NT2/D1 (cell line): ENCODE results near the gene VSTM2B.

Experiments used
- DNase-seq: peaks from one replicate; pipeline ENCODE4 v3.0.0-alpha.2; 2011; ENCODE audit warnings: low read depth, low spot score
- H3K27me3 ChIP-seq: 2 replicates; pipeline ENCODE4 v1.6.0; 2011; ENCODE audit warnings: mild to moderate bottlenecking; ENCODE audit not compliant: insufficient read length, insufficient read depth
- H3K36me3 ChIP-seq: 2 replicates; pipeline ENCODE4 v1.6.1; 2011; ENCODE audit warnings: mild to moderate bottlenecking, low read length, mixed read lengths; ENCODE audit not compliant: insufficient read depth, insufficient read length
- H3K4me1 ChIP-seq: 2 replicates; pipeline ENCODE4 v1.5.1; 2011; ENCODE audit not compliant: insufficient read depth, insufficient read length
- H3K4me3 ChIP-seq: 2 replicates; pipeline ENCODE4 v1.5.1; 2011; ENCODE audit warnings: low read depth; ENCODE audit not compliant: insufficient read length
- H3K9ac ChIP-seq: 2 replicates; pipeline ENCODE4 v1.6.0; 2011; ENCODE audit warnings: low read depth; ENCODE audit not compliant: insufficient read length
- H3K9me3 ChIP-seq: 2 replicates; pipeline ENCODE4 v1.5.1; 2011; ENCODE audit warnings: mild to moderate bottlenecking, low read length; ENCODE audit not compliant: insufficient read depth
- SUZ12 ChIP-seq: IDR thresholded peaks from 2 replicates; pipeline ENCODE4 v1.6.1; 2011; ENCODE audit not compliant: insufficient read length, insufficient read depth; ENCODE audit errors: extremely low read depth
- YY1 ChIP-seq: IDR thresholded peaks from 2 replicates; pipeline ENCODE4 v1.6.1; 2011; ENCODE audit not compliant: insufficient read length, insufficient read depth
- ZNF274 ChIP-seq: IDR thresholded peaks from 2 replicates; pipeline ENCODE4 v1.6.1; 2011; ENCODE audit warnings: mild to moderate bottlenecking, low read depth, low read length

VSTM2B gene

DNA sequence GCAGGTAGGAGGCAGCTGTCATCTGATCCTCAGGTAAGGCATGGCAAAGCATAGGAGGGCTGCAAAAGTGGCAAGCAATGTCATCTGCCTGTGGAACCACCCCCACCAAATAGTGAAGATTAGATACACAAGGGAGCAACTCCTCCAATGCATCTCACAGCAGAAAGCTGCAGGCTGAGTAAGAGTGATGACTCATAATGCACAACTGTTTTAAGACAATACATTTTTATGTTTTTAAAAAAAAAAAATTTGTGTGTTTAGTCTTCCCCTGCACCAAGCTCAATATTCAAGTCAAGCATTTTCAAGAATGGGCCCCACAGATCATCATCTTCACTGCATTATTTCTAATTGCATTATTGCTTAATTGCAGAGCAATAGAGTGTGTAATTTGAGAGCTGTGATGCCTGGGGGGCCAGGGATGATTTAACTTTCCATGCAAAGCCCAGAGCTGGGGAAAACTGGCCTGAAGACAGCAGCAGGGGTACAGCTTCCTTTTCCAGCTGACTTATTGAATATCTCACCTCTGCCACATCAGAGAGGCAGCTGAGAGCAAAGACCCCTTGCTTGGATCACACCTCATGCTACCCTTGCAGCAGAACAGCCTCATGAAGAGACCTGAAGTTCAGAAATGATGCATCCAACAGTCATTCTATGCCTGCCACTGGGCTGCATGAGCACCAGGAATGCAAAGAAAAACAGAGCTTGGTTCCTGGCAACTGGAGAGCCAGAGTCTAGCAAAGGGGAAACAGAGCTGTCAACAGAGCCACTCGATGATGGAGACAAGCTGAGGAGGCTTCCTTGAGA, 57.6 kb downstream of the VSTM2B start:
- Histone ChIP-seq H3K4me1 (no peaks in the 10 kb centered on the region), H3K27me3 (no peaks in the 10 kb centered on the region), H3K9ac (no peak overlapping the region), H3K9me3 (no peaks in the 10 kb centered on the region), H3K36me3 (no peaks in the 10 kb centered on the region), H3K4me3 (no peak overlapping the region)
- no peak for DNase-seq
- TF ChIP-seq SUZ12, result no peak
- no peak for TF ChIP-seq ZNF274
- no peak for TF ChIP-seq YY1

DNA sequence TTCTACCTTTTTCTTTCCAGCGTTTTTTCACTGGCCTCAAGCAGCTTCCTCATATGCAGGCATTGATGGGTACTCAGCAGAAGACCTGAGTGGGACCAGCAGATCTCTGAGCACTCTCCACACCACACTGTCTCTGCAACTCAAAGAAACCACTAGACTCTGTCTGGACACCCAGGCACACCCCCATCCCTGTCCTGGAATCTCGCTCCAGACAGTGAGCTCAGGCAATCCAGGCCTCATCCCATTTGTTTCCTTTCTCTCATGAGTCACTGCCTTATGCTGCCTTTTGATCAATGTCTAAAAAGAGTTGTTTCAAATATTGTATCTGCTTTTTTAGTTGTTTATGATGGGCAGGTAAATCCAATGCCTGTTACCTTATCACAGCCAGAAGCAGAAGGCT, 60.6 kb downstream of the VSTM2B start:
- no peak for TF ChIP-seq ZNF274
- TF ChIP-seq YY1, result no peak
- no peak for TF ChIP-seq SUZ12
- no peaks in the 10 kb centered on the region for H3K36me3 ChIP-seq
- no peak for DNase-seq
- no peak overlapping the region for H3K9ac ChIP-seq
- no peaks in the 10 kb centered on the region for H3K4me1 ChIP-seq
- H3K4me3 ChIP-seq, result no peak overlapping the region
- no peaks in the 10 kb centered on the region for H3K27me3 ChIP-seq
- peaks cover 7% of the 10 kb centered on the region; the same call in 1 of the 2 replicates for H3K9me3 ChIP-seq

DNA sequence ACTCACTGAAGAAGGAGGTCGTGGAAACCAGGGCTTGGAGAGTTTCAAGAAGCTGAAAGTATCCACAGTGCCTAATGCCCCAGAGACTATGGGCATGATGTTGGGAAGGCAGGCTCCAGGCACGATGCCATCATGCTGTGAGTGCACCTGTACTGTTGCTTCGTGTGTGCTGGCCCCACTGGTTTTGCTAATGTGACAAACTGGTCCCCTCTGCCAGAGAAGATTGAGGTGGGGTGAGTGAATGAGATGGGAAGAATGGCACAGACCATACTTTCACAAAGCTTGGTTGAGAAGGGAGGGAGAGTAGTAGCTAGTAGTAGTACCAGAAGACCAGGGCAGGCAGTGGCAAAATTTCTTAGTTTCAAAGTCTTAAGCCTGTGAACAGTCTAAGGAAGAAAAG, 61.3 kb downstream of the VSTM2B start:
- H3K4me1 ChIP-seq, result no peaks in the 10 kb centered on the region
- no peak for DNase-seq
- no peak overlapping the region for H3K9ac ChIP-seq
- H3K9me3 ChIP-seq, result peaks cover 7% of the 10 kb centered on the region; the same call in 1 of the 2 replicates
- H3K36me3 ChIP-seq, result no peaks in the 10 kb centered on the region
- H3K27me3 ChIP-seq, result no peaks in the 10 kb centered on the region
- H3K4me3 ChIP-seq, result no peak overlapping the region
- TF ChIP-seq SUZ12, result no peak
- no peak for TF ChIP-seq YY1
- no peak for TF ChIP-seq ZNF274

DNA sequence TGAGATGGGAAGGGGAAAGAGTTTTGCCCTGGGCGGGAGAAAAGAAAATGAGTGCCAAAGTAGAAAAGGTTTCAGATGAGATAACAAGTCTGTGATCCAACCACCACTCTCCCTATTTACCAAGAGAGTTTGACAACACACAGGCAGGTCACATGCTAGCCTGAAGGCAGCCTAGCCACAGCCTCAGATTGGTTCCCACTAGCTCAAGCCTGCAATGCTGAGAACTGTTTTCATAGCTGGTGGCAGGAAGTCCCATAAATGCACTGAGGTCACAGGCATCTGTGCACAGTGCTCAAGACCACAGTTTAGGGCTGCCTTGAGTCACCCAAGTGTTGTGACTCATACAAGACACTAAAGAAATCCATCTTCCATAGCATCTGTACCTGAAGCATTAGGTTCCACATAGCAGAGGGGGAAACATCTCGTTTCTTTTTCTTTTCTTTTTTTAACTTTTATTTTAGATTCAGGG, 61.8 kb downstream of the VSTM2B start:
- Histone ChIP-seq H3K36me3 (no peaks in the 10 kb centered on the region), H3K4me1 (no peaks in the 10 kb centered on the region), H3K27me3 (no peaks in the 10 kb centered on the region), H3K4me3 (no peak overlapping the region), H3K9me3 (peaks cover 7% of the 10 kb centered on the region; the same call in 1 of the 2 replicates), H3K9ac (no peak overlapping the region)
- TF ChIP-seq ZNF274 (no peak), YY1 (no peak), SUZ12 (no peak)
- DNase-seq, result no peak

DNA sequence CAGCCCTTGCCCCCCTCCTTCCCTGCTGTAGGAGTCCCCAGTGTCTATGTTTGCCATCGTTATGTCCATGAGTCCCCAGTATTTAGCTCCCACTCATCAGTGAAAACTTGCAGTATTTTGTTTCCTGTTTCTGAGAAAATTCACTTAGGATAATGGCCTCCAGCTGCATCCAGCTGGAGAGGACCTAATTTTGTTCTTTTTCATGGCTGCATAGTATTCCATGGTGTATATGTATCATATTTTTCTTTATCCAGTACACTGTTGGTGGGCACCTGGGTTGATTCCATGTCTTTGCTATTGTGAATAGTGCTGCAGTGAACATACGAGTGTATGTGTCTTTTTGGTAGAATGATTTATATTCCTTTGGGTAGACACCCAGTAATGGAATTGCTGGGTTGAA, 62.3 kb downstream of the VSTM2B start:
- TF ChIP-seq YY1, result no peak
- no peak for TF ChIP-seq SUZ12
- TF ChIP-seq ZNF274, result no peak
- Histone ChIP-seq H3K4me3 (no peak overlapping the region), H3K27me3 (peaks cover 3% of the 10 kb centered on the region), H3K4me1 (no peaks in the 10 kb centered on the region), H3K9me3 (peaks cover 7% of the 10 kb centered on the region; the same call in 1 of the 2 replicates), H3K36me3 (no peaks in the 10 kb centered on the region), H3K9ac (no peak overlapping the region)
- DNase-seq, result no peak

DNA sequence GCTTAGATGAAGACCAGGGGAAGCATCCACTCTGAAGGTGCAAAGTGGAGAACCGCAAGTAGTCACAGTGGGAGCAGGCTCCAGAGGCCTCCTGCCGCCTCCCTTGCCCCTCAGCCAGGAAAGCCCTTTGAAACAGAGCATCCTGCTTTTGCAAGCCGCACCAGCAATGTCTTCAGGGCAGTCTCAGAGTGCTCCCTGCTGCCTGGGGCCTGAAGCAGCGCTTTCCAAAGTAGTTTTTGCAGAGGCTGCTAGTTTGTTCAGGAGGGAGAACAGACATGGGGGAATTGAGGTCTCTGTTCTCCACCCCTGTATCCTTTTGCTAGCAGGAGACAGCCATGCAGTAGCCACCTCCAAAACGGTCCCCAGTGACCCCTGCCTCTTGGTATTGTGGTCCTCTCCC, 64.5 kb downstream of the VSTM2B start:
- Histone ChIP-seq H3K4me3 (no peak overlapping the region), H3K4me1 (no peaks in the 10 kb centered on the region), H3K9me3 (peaks cover 7% of the 10 kb centered on the region; the same call in 1 of the 2 replicates), H3K9ac (no peak overlapping the region), H3K27me3 (peaks cover 10% of the 10 kb centered on the region), H3K36me3 (no peaks in the 10 kb centered on the region)
- no peak for DNase-seq
- TF ChIP-seq ZNF274 (no peak), YY1 (no peak), SUZ12 (no peak)

DNA sequence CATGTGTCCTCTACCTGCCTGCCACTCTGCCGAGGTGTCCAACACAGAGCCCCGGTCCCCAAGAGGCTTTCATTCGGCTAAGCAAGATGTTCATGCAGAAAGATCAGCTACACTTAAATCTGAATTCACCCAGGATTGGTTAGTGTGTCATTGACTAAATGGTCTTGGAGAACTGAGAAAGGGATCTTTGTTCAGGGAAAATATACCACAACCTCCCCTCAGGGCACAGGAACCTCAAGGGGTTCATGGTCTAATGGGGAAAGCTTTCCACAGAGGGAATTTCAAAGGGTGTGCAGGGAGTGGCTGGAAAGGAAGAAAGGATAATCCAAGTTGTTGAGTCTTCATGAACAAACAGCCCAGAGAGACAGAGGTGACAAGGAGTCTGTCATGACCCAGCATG, 65.9 kb downstream of the VSTM2B start:
- H3K9ac ChIP-seq, result no peak overlapping the region
- peaks cover 10% of the 10 kb centered on the region for H3K27me3 ChIP-seq
- no peak for DNase-seq
- H3K4me3 ChIP-seq, result no peak overlapping the region
- TF ChIP-seq YY1, result no peak
- TF ChIP-seq SUZ12, result no peak
- no peak for TF ChIP-seq ZNF274
- no peaks in the 10 kb centered on the region for H3K36me3 ChIP-seq
- H3K4me1 ChIP-seq, result no peaks in the 10 kb centered on the region
- H3K9me3 ChIP-seq, result peaks cover 7% of the 10 kb centered on the region; the same call in 1 of the 2 replicates
